Esophagus squamous epithelium (tissue), 4 donors: Measurements from ENCODE around the gene VCAN.

Experiments used
- POLR2A ChIP-seq, 4 donors: fragments of 450-650 bp; IDR thresholded peaks; one replicate each; pipeline ENCODE4 v1.6.1; 2017; ENCODE audit warnings: antibody characterized with exemption in 4 of 4, mild to moderate bottlenecking in 4 of 4, moderate library complexity in 3 of 4
- TF ChIP-seq, protein P1 (sequence below), 6 experiments: fragments of 450-650 bp in 4 of 6; fragments of 200-600 bp in 2 of 6; sonication (generic) in 2 of 6; IDR thresholded peaks; one replicate each; pipeline ENCODE4 v1.5.1; 2016 to 2019; ENCODE audit warnings: antibody characterized with exemption in 6 of 6, mild to moderate bottlenecking in 4 of 6, moderate library complexity in 4 of 6

DNA sequence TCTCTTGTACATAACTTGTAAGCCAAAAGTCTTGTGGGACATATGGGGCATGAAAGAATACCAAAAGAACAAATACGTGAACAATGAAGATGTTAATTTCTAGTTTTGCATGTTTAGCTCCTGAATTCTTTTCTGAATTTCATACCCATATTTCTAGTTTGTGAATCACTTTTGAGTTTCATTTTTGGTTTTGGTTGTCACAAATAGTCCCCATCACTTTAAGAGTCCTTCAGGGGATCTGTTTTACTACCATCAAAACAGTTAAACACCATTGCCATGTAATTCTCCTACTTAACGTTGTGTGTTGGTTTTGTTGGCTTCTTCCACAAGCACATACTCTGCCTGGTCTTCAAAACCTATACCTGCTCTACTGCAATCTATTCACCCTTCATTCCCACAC is 27.0 kb downstream of the VCAN start:
- no peak for TF ChIP-seq POLR2A (IDR thresholded peaks at IDR 0.05)
- TF ChIP-seq, protein P1, sequence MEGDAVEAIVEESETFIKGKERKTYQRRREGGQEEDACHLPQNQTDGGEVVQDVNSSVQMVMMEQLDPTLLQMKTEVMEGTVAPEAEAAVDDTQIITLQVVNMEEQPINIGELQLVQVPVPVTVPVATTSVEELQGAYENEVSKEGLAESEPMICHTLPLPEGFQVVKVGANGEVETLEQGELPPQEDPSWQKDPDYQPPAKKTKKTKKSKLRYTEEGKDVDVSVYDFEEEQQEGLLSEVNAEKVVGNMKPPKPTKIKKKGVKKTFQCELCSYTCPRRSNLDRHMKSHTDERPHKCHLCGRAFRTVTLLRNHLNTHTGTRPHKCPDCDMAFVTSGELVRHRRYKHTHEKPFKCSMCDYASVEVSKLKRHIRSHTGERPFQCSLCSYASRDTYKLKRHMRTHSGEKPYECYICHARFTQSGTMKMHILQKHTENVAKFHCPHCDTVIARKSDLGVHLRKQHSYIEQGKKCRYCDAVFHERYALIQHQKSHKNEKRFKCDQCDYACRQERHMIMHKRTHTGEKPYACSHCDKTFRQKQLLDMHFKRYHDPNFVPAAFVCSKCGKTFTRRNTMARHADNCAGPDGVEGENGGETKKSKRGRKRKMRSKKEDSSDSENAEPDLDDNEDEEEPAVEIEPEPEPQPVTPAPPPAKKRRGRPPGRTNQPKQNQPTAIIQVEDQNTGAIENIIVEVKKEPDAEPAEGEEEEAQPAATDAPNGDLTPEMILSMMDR (IDR thresholded peaks at IDR 0.05): no peak
